NCI-H2029 (cell line): Measurements from ENCODE around the gene SEPTIN11.
"Not testable (repeated sequence)": the region's sequence is repeated elsewhere in the genome, so short reads cannot be mapped to it uniquely, and the experiment has no call there.

Source experiments
- DNase-seq: peaks from one replicate; lab custom pipeline; 2025; lab: John Stamatoyannopoulos, UW

Gene SEPTIN11

DNA sequence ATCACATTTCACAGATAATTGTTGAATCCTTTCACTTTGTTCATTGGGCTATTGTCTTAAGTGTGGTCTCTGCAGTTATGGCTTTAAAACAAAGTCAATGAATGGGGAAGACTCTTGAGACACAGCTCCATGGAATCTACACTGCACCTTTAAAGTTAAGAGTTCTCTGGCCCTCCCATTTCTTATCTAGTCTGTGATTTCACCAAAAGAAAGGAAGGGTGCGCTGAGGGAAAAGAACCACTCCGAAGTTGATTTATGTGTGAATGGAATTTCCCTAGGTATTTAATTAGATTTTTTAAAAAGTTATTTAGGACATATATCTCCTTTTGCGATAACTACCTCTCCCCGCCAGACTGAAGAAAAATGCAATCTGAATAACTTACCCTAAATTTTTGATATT, 2.5 kb downstream of the SEPTIN11 start:
- no peak for DNase-seq

DNA sequence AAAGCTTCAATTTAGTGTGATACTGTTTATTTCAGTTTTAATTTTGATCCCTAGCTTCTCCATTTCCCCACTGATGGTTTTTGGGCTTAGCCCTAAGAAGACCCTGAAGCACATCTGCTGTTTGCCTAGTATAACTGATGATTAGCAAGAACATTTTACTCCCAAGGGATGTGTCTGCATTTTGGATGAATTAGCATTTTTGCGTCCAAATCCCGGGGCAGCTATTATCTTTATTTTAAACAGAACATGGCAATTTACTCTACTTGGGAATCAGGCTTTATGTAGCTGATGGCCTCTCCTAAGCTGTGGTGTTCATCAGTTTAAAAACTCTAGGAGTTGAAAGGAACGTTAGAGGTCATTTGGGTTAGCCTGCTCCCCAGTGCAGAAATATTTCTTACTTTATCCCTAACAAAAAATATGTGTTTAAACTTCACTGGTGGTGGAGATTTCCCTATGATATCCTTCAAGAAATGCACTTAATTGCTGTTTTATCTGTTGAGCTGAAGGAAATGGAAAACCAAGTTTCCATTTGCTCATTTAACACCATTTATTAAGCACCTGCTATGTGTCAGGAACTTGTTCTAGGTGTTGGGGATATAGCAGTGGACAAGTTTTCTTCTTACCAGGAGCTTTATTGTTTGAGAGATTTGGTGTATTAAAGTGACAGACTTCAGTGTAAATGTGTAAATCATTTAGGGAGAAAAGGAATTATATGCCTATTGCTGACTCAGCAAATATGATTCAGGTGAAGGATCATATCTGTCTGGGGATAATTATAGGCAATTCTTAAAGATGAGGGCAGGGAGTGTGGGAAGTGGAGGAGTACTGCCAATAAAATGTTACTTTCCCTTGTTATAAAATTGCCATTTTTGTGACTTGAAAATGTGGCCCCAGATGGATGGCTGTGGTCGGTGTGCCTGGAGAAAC, 3.4 kb downstream of the SEPTIN11 start:
- no peak for DNase-seq

DNA sequence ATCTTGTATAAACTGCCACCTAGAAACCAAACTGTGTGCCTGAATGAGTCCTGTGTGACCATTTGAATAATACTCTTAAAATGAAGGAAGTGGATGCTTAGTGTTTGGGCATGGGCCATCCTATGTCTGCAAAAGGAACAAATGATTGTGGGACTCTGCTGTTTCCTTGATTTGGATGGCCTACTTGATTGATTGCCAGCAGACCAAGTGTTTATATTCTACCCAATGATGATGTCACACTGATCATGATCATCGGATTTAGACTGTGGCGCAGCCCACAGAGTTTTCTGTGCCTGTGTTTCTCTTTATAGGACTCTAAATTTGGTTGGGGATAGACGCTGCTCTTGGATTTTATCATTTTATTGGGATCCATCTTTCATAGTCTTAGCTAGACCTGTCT, 4.4 kb downstream of the SEPTIN11 start:
- no peak for DNase-seq

DNA sequence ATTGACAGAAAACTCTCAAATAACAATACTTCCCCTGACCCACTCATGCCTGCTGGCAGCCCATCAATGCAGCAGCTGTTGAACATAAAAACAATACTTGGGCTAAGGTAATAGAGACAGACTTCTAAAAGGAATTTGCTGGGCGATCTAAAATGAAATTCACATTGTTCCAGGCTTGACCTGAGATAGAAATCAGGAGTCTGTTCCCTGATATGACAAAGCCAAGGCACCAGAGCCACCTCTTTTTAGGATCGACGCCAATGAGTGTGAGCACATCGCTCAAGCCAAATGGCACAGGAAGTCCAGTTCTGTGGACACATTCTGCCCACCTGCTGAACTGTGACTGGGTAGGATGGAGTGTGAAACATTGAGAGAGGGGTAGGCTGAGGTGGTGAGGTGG, 4.9 kb downstream of the SEPTIN11 start:
- peak; percentile 10 for DNase-seq

DNA sequence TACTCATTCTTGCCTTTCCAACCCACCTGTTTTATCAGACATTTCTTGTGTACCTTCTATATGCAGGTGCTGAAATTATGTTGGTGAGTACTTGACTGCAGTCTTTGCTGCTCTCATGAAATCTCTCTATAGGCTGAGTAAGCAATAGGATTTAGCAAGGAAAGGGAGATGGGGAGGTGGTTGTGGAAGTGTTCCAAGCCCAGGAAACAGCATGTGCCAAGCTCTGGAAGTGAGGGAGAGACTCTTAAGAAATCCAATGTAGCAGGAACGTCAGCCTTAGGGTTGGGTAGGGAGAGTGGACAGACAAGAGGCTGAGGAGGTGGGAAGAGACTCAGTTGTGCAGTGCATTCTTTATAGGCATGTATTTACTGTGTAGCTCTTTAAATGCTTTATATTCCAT, 5.6 kb downstream of the SEPTIN11 start:
- DNase-seq: no peak

DNA sequence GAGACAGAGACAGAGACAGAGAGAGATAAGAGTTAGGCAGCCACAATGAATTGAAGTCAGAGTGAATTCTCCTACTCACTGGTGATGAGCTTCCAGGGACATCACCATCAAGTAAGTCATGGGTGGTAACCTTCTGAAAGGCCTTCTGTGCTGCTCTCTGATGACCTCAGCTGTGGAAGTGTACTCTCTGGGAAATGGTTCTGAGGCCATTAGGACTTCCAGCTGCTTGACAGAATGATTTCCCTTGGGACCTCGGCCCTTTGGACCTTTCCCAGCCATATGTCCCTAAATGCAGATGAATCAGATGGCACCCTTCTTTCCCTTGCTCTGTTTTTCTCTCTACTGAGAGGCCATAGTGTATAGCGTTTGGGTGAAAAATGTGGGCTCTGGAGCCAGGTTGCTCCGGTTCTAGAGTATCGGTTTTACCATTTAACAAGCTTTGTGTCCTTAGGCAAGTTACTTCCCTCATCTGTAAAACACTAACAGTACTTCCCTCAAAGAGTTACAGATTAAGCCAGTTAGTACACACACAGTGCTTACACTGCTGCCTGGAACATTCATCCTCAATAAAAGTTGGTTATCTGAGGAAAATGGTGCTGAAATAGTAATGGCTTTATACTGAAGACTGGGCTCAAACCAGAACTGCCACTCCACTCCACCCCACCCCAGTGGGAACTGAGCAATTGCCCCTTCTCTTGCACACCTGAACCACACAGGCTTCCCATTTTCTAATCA, 7.6 kb downstream of the SEPTIN11 start:
- no peak for DNase-seq

DNA sequence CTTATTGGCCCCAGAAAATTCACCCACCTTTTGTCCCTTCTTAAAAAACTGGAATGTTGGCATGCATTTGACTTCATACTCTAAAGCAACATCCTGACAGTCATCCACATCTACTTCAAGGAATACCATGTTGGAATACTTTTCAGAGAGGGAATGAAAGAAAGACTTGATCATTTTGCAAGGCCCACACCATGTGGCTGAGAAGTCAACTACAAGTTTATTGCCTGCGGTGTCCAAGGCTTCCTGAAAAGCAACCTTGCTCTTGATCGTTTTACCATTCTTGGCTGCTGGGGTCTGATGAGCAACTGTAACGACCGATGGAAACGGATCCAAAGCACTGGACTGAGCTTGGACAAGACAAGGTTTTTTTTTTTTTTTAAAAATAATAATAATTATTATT, 9.3 kb downstream of the SEPTIN11 start:
- no peak for DNase-seq

DNA sequence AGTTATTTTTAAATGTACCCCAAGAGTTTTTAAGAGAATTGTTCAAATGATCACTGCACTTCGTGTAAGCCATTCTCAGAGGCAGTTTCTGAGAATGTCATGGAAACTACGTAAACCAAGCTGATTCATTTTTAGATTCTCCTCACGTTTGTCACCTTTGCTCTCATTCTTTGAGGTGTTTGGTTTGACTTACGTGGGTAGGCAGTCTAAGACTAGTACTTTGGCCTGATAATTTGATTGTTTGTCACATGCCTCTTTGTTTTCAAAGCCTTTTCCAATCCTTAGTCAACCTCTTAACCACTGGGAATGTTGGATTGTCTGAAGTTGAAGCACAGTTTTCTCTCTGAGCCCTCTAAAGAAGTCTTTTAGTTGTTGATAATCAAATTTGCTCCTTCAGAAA, 10.5 kb downstream of the SEPTIN11 start:
- DNase-seq: no peak

DNA sequence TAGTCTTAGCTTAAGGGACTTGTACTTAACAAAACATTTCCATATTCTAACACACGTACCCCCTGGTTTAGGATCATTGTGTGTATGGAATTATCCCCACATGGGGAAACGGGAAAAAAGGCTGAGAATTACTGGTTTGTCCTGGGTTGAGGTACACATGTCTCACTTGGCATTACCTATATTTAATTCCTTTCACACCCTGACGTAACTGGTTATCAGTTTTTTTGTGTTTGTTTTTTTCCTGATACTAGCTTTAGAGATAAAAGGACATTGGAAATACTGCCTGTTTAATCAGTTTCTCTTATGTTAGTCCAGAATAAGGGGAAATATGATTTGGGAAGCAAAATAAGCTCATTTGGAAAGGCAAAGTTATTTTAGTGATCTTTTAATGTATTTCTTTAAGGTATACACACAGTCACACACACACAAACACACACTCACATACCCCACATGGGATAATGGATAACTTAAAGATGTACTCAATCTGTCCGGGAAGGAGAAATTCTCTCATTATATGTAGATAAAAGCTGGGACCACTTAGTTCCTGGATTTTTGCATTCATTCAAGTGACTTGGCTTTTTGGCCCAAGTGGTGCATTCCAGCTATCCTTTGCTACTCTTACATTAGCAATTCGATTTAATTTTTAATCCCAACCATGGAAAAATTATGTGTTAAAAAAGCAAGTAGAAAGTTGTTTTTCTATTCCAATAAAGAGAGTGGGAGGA, 13.0 kb downstream of the SEPTIN11 start:
- DNase-seq: no peak

DNA sequence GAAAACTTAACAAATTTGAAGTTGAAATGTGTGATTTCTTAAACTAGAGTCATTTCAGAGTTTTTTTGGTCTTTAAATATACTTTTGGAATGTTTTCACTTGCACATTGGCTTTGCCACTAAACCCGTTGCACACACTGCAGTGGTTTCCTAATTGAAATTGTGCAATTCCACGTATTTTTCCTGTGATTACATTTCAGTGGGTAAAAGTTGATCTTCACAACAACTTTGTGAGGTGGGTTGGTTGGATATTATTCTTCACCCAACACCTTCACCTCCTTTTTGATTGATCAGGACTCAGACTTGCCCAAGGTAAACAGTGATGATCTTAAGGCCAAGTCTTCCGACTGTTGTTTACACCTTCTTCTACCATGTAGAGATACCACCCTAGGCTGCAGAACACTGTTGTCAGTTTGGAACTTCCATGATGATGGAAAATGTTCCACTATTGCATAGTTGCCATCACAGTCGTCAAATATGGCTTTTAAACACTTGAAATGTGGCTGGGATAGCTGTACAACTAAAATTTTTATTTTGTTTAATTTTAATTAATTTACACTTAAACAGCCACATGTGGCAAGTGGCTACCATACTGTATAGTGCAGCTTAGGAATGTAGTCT, 13.7 kb downstream of the SEPTIN11 start:
- no peak for DNase-seq

DNA sequence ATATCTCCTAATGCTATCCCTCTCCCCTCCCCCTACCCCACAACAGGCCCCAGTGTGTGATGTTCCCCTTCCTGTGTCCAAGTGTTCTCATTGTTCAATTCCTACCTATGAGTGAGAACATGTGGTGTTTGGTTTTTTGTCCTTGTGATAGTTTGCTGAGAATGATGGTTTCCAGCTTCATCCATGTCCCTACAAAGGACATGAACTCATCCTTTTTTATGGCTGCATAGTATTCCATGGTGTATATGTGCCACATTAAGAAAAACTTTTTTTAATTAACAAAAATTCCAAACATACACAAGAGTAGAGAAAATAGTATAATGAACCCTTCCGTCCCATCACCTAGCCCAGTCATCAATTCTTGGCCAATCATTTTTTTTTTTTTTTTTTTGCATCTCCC, 14.4 kb downstream of the SEPTIN11 start:
- DNase-seq: not testable (repeated sequence)

DNA sequence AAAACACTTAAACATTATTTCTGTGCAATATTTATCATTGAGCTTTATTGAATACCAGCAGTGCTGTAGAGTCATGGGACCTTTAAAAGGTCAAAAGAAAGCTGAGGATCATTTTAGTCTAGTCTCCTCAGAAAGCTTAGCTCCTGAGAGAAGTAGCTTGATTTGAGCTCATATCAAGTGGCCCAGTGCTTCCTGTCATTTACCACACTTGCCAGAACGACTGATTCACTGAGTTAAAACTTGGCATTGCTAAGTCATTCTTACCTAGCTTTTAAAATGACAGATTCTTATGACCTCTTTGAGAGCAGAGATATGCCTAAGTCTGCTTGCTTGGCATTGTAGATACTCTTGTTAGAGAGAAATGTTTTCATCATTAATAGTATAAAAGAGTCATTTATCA, 15.2 kb downstream of the SEPTIN11 start:
- DNase-seq: no peak

DNA sequence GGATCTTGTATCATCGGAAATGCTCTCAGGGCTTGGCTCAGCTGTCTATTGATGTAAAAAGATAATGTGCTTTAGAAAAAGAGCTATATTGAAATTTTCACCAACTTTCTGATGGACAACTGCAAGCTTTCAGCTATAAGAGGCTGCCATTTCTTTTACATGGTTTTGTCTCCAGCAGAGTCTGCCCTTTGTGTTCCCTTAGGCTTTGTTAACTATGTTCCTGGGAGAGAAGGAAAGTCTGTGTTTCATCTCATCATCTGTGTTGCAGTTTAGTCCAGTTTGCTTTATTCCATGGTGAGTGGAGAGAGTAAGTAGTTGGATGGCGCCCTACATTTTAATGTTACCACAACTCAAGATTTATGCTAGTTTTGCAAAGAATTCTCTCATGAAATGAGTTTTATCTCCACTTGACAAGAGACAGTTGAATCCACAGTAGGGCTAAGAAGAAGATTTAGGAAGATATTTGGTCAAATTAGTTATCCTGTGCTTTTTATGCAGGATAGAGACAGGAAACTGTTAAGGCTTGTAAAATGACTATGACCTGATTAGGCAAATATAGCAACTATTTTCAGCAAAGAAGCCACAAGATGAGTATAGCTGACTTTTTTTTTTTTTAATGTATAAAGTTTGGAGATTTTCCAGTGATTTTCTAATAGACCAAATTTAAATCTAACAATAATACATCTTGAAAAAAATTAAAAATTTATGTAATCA, 16.5 kb downstream of the SEPTIN11 start:
- DNase-seq: no peak

DNA sequence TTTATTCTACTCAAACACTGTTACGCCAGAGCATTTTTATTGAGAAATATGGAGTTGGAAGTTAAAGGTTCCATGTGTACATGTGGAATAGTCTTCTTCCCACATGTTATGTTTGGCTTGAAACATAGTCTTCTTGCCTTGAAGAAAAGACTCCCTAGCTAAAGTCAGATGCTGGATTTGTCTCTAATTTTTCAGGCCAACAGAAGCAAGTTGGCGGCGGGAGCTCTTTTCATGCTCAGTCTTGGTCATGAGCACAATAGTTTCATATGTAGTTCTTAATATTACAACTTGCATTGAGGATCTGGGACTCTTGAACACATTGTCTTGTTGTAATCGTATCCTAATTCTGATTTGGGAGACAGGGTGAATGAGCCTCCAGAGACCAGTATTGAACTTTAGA, 19.4 kb downstream of the SEPTIN11 start:
- DNase-seq: no peak

DNA sequence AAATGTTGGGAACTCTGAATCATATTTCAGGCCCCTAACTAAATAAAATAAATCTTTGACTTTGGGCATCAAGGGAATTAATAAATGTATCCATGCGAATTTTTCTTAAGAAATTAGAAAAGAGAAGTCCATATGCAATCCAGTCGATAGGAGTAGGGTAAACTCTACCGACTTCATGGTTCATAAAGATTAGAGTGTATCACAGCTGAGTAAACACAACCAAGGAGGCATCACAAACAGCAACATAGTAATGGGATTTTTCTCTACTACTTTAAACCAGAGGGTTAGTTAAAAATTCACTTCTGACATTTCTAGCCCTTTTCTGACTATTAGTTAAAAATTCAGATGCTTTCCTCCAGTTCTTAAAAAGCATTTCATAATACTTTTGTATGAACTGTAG, 19.9 kb downstream of the SEPTIN11 start:
- DNase-seq: no peak

DNA sequence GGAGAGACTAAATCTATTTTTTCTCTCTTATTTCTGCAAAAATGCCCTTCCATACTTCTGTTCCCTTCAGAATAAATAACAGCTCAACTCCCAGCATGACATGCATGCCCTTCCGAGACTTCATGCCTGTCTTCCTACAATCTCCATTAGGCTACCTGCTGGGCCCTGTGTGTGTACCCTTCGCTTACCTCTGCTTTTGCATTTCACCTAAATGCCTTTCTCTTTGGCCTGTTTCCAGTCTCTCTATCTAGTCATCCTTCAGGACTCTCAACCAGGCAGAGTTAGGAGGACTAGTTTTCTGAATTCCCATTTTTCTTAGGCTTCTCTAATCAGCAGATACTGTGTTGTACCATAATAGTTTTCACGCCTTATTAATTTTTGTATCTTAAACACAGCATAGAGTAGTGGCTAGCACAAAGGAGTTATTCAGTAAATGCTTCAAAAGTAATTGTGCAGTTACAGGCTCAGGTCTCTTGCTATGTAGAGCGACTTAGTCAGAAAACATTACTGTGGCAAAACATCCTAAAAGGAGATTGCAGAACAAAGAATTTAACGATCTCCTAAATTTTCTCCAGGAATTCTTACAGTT, 20.5 kb downstream of the SEPTIN11 start:
- no peak for DNase-seq

DNA sequence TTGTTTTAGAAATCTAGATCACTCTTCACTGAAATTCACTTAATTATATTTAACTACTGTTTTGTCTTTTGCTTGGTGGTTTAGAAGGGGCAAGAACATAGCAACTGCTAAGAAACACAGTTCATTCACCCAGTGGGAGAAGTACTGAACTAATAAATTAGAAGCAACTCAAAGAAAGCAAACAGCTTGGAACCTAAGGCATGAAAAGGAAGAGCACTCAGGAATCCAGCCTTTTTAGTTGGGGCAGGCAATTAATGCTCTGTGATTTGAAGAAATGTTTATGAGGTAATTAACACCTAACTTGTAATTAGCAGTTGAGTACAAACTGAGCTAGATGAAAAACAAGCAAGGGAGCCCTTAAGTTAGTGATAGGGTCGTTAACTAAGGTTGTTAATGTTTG, 22.8 kb downstream of the SEPTIN11 start:
- DNase-seq: no peak

DNA sequence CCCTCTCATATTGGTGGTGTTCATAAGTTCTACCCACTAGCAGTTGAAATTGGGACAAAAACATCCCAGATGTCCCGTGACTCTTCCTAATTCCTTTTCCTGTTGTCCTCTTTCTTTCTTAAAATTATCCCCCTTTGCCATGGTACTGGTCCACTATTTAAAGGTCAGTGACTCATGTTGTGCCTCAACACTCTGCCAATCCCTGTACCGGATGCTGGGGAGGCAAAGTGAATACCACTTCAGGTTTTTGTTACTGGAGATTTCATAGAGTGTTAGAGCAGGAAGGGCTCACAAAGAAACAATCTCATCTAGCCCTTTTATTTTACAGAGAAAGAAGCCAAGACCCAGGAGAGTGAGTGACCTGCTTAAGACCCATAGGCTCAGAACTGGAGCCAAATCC, 24.6 kb downstream of the SEPTIN11 start:
- no peak for DNase-seq

DNA sequence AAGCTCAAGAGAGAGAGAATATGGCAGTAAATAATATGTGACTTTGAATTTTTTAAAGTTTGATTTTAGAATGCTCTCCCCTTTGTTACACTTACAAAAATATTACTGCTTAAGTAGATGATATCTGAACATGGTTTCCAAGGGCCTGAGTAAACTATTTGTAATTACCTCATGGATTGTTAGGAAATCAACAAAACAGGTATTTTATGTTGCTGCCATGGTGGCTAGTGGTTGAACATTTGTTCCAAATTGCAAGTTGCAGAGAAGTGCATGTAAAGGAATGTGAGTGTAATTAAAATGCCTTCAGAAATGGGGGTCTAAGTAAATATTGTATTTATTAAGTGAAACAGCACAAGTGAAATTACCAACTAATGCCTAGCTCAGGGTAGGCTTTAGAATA, 27.6 kb downstream of the SEPTIN11 start:
- no peak for DNase-seq

DNA sequence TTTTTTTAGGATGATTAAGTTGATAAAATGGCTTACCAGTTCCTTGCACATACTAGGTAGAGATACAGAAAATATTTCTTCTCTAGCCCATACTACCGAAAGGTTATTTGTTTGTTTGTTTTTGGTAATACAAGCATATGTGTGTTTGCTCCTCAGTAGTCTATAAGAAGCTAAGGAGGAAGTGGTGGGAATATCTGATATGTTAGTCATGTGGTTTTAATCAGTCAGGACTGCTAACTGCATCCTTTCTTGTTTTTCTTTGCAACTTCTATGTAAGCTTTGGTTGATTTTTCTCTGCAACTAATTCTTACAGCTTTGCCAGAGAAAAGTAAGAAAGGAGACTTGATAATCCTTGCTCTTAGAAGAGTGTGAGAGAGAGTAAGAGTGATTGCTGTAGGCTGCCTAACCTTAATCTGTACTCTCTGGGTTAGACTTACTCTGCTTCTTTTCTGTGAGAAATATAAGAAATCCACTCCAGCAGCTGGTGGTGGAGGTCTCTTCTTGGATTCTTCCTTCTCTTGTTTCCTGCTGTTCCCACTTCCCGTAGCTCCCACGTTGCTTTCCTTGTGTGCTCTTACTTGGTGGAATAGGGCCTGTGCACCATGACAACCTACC, 28.3 kb downstream of the SEPTIN11 start:
- DNase-seq: no peak

DNA sequence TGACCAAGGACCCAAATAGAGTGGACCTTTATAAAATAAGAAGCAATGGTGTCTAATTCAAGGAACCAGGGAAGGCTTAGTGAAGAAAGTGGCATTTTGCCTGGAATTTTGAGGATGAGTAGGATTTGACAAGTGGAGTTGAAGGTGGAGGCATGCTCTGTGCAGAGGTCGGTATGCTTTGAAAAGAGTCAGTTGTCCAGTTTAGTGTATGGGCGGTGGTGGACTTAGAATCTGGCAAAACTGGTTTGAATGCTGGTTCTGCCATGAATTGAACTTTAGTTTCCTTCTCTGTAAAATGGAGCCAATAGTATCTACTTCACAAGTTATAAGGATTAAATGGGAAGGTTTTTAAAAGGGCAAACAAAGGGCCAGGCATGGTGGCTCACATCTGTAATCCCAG, 29.7 kb downstream of the SEPTIN11 start:
- DNase-seq: no peak
